DND-41 (cell line): ENCODE results near the gene BCL7C.

Experiments used
- ATAC-seq: fragments of 200-7000 bp; cut with Tn5 transposase; 3 replicates; pipeline ENCODE4 v1.9.1; 2021; ENCODE audit warnings: low read depth; ENCODE audit not compliant: insufficient read depth
- DNase-seq: peaks from one replicate; pipeline ENCODE4 v3.0.0-alpha.2; 2020
- H2AFZ ChIP-seq: 2 replicates; pipeline ENCODE4 v1.6.0; 2012; ENCODE audit warnings: low read depth, low read length
- H3K27ac ChIP-seq: 2 replicates; pipeline ENCODE4 v1.5.1; 2012; ENCODE audit warnings: low read length, inconsistent platforms
- H3K27me3 ChIP-seq: fragments of 200-600 bp; sonication (generic); 2 replicates; pipeline ENCODE4 v1.6.0; 2012; ENCODE audit warnings: low read length, mild to moderate bottlenecking, inconsistent platforms; ENCODE audit not compliant: insufficient read depth, poor library complexity
- H3K36me3 ChIP-seq: 2 replicates; pipeline ENCODE4 v1.5.1; 2012; ENCODE audit warnings: low read length, inconsistent platforms; ENCODE audit not compliant: insufficient read depth
- H3K4me1 ChIP-seq: 2 replicates; pipeline ENCODE4 v1.5.1; 2012; ENCODE audit warnings: mild to moderate bottlenecking, low read length; ENCODE audit not compliant: insufficient read depth
- H3K4me2 ChIP-seq: 2 replicates; pipeline ENCODE4 v1.6.0; 2012; ENCODE audit warnings: mild to moderate bottlenecking, moderate library complexity, low read length, inconsistent platforms; ENCODE audit not compliant: insufficient read depth
- H3K4me3 ChIP-seq, 2 experiments: fragments of 200-600 bp in 1 of 2; shearing (Covaris generic) in 1 of 2; 2 replicates each; pipeline ENCODE4 v1.5.1; 2012 to 2016; ENCODE audit warnings: inconsistent platforms in 2 of 2, low read length in 2 of 2, mild to moderate bottlenecking in 2 of 2, low read depth in 1 of 2, moderate library complexity in 1 of 2
- H3K79me2 ChIP-seq: 2 replicates; pipeline ENCODE4 v1.6.0; 2012; ENCODE audit warnings: low read length, inconsistent platforms; ENCODE audit not compliant: insufficient read depth
- H3K9ac ChIP-seq: 2 replicates; pipeline ENCODE4 v1.6.0; 2012; ENCODE audit warnings: low read depth, mild to moderate bottlenecking, inconsistent platforms, low read length, moderate library complexity
- H3K9me3 ChIP-seq: 2 replicates; pipeline ENCODE4 v1.5.1; 2012; ENCODE audit warnings: low read length, moderate library complexity, mild to moderate bottlenecking, inconsistent platforms; ENCODE audit not compliant: insufficient read depth, severe bottlenecking
- H4K20me1 ChIP-seq: 2 replicates; pipeline ENCODE4 v1.6.0; 2012; ENCODE audit warnings: low read length; ENCODE audit not compliant: insufficient read depth
- EZH2 ChIP-seq: IDR thresholded peaks from 3 replicates; pipeline ENCODE4 v1.6.1; 2012; ENCODE audit warnings: borderline replicate concordance, low read depth, mild to moderate bottlenecking, moderate library complexity, low read length, inconsistent platforms; ENCODE audit not compliant: severe bottlenecking
- TF ChIP-seq, protein P1 (sequence below): IDR thresholded peaks from 2 replicates; pipeline ENCODE4 v1.5.1; 2012; ENCODE audit warnings: borderline replicate concordance, low read length, moderate library complexity, mild to moderate bottlenecking; ENCODE audit not compliant: poor library complexity, severe bottlenecking; ENCODE audit errors: extremely low read depth

The BCL7C gene

DNA sequence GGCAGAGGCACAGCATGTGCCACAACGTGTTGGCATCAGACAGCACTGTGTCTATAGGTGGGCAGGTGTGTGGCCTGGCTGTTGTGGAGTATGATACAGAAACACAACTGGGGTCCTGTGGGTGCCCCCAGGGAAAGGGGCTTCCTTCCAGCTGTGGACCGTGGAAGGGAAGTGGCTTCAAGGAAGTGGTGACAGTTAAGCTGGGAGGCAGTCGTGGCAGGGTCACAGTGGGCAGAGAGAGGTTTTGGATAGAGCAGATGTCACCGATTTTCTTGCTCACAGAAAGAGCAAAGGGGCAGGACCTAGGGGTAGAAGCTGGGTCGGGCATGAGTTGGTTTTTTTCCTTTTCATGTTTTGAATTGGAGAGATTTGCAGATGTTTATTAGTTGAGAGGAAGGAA lies 43.8 kb upstream of the BCL7C start:
- Histone ChIP-seq H2AFZ (no peak overlapping the region), H3K27me3 (no peaks in the 10 kb centered on the region), H3K9me3 (no peaks in the 10 kb centered on the region), H3K9ac (peak overlapping the region; percentile 12; the same call in 1 of the 2 replicates), H3K79me2 (peaks cover 13% of the 10 kb centered on the region; the same call in 1 of the 2 replicates), H3K4me2 (no peak overlapping the region), H3K27ac (peak overlapping the region; percentile 71), H3K36me3 (peaks cover 69% of the 10 kb centered on the region), H3K4me1 (peaks cover 16% of the 10 kb centered on the region), H4K20me1 (peaks cover 34% of the 10 kb centered on the region), H3K4me3 (no peak overlapping the region)
- TF ChIP-seq, protein P1, sequence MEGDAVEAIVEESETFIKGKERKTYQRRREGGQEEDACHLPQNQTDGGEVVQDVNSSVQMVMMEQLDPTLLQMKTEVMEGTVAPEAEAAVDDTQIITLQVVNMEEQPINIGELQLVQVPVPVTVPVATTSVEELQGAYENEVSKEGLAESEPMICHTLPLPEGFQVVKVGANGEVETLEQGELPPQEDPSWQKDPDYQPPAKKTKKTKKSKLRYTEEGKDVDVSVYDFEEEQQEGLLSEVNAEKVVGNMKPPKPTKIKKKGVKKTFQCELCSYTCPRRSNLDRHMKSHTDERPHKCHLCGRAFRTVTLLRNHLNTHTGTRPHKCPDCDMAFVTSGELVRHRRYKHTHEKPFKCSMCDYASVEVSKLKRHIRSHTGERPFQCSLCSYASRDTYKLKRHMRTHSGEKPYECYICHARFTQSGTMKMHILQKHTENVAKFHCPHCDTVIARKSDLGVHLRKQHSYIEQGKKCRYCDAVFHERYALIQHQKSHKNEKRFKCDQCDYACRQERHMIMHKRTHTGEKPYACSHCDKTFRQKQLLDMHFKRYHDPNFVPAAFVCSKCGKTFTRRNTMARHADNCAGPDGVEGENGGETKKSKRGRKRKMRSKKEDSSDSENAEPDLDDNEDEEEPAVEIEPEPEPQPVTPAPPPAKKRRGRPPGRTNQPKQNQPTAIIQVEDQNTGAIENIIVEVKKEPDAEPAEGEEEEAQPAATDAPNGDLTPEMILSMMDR = no peak
- no peak for TF ChIP-seq EZH2
- DNase-seq (peak; percentile 74), ATAC-seq (peak; percentile 75)

DNA sequence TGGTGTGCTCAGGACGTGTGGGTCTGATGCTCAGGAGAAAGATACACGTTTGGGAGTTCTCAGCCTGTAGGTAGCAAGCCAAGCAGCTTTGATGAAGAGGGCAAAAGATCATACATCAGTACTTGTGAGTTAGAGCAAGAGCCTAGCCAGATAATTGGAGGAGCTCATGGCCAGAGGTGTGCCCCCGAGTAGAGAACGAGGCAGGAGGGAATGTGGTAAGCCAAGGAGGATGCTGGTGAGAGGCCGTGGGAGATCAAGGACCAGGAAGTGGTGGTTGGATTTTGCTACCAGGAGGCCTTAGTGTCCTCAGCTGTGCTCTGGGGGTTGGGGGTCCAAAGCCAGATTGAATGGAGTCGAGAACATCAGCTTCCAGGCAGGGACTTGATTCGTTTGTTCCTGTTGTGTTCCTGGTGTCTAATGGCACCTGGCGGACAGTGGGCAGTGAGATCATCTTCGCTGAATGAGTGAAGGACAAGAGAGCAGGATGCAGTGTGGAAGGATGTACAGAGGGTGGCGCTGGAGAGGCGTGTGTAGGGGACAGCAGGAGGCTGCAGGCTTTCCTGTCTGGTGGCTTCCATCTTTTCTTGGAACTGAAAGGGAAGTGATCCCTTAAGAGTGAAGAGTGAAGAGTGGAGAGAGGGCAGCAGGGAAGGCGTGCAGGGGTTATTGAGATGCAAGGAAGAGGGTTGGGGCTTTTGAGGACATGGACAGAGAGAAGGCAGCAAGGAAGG lies 41.1 kb upstream of the BCL7C start:
- peaks cover 69% of the 10 kb centered on the region for H3K36me3 ChIP-seq
- no peak overlapping the region for H3K9ac ChIP-seq
- peaks cover 16% of the 10 kb centered on the region for H3K4me1 ChIP-seq
- no peak overlapping the region for H3K4me2 ChIP-seq
- DNase-seq = peak; percentile 52
- peaks cover 10% of the 10 kb centered on the region; the same call in 1 of the 2 replicates for H3K79me2 ChIP-seq
- H3K27me3 ChIP-seq = no peaks in the 10 kb centered on the region
- peak; percentile 43; the same call in 2 of the 3 replicates for ATAC-seq
- peak overlapping the region; percentile 11; the same call in 1 of the 2 replicates for H3K27ac ChIP-seq
- H4K20me1 ChIP-seq = peaks cover 23% of the 10 kb centered on the region
- TF ChIP-seq EZH2 = no peak
- TF ChIP-seq, protein P1 = peak; percentile 68
- no peak overlapping the region for H3K4me3 ChIP-seq
- no peak overlapping the region for H2AFZ ChIP-seq
- no peaks in the 10 kb centered on the region for H3K9me3 ChIP-seq

DNA sequence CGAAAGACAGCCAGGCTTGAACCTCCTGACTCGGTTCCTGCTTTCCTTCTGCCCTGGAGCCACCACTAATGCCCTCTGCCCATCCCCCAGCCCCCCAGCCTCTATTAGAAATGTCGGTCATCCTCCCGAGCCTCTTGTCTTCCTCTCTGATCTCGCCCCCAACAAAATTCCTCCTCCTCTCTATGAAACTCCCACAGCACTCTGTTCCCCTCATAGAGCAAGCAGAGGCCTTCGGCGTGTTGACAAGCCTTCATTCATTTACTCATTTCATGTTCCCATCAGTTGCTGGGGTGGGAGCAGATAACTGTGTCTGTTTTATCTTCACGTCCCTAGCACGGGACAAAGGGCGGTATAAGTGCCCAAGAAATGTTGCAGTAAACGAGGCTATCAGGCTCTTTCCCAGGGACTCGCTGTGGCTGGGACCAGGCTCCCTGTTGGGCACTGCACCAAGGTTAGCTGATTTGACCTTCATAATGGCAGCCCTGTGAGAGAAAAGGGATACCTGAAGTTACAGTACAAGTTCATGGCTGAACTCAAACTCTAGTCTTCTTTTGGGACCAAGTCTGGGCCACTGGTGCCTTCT lies 37.3 kb upstream of the BCL7C start:
- ATAC-seq = no peak

More for the DNA sequence above, 37.3 kb upstream of the BCL7C start:
- DNase-seq = no peak
- Histone ChIP-seq H3K4me1 (peaks cover 15% of the 10 kb centered on the region), H3K9me3 (no peaks in the 10 kb centered on the region), H3K4me2 (no peak overlapping the region), H3K9ac (no peak overlapping the region), H3K27me3 (no peaks in the 10 kb centered on the region), H3K79me2 (peaks cover 15% of the 10 kb centered on the region; the same call in 1 of the 2 replicates), H3K27ac (no peak overlapping the region), H4K20me1 (peaks cover 22% of the 10 kb centered on the region), H2AFZ (no peak overlapping the region), H3K36me3 (peaks cover 85% of the 10 kb centered on the region), H3K4me3 (no peak overlapping the region)
- no peak for TF ChIP-seq EZH2
- TF ChIP-seq, protein P1 = no peak
